Measurements from ENCODE around the gene BANP. TPM values are rescaled to one million over a fixed set of nuclear protein-coding genes. Genes with fewer than 3 reads are reported as not detected.

The BANP gene
- total and polyA plus RNA-seq, 2 of the 8 experiments (the other 6 are each of a cell fraction or from before 2014, with no cell fraction given) = 25.8 to 39.8 TPM

DNA sequence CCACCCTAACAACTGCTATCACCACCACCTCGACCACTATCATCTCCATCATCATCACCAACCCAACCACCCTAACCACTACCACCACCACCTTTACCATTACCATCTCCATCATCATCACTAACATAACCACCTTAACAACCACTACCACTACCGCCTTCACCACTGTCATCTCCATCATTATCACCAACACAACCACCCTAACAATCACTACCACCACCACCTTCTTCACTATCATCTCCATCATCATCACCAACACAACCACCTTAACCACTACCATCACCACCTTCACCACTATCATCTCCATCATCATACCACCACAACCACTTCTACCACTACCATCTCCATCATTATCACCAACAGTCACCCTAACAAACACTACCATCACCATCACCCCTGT, 101.4 kb downstream of the BANP start (continued):
- TF ChIP-seq, protein P1, sequence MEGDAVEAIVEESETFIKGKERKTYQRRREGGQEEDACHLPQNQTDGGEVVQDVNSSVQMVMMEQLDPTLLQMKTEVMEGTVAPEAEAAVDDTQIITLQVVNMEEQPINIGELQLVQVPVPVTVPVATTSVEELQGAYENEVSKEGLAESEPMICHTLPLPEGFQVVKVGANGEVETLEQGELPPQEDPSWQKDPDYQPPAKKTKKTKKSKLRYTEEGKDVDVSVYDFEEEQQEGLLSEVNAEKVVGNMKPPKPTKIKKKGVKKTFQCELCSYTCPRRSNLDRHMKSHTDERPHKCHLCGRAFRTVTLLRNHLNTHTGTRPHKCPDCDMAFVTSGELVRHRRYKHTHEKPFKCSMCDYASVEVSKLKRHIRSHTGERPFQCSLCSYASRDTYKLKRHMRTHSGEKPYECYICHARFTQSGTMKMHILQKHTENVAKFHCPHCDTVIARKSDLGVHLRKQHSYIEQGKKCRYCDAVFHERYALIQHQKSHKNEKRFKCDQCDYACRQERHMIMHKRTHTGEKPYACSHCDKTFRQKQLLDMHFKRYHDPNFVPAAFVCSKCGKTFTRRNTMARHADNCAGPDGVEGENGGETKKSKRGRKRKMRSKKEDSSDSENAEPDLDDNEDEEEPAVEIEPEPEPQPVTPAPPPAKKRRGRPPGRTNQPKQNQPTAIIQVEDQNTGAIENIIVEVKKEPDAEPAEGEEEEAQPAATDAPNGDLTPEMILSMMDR (IDR thresholded peaks at IDR 0.05; ENCODE audit: control extremely low read depth in 1 of 3, insufficient read depth in 1 of 3, low read depth in 1 of 3, low read length in 3 of 3) = no peak
- TF ChIP-seq BCL11A (IDR thresholded peaks at IDR 0.05; ENCODE audit: low read depth in 2 of 2, low read length in 2 of 2) (no peak), CTBP2 (IDR thresholded peaks at IDR 0.05; ENCODE audit: borderline replicate concordance, insufficient read depth, insufficient read length, low read length) (no peak), RBBP5 (IDR thresholded peaks at IDR 0.05; ENCODE audit: borderline replicate concordance, low read depth, low read length) (no peak), EP300 (IDR thresholded peaks at IDR 0.05; ENCODE audit: borderline replicate concordance in 1 of 2, low read depth in 2 of 2, low read length in 2 of 2) (no peak), RFX5 (IDR thresholded peaks at IDR 0.05; ENCODE audit: borderline replicate concordance, low read depth, low read length) (no peak), RXRA (IDR thresholded peaks at IDR 0.05; ENCODE audit: insufficient read depth, low read depth, low read length) (no peak)
- TF ChIP-seq, protein P2, sequence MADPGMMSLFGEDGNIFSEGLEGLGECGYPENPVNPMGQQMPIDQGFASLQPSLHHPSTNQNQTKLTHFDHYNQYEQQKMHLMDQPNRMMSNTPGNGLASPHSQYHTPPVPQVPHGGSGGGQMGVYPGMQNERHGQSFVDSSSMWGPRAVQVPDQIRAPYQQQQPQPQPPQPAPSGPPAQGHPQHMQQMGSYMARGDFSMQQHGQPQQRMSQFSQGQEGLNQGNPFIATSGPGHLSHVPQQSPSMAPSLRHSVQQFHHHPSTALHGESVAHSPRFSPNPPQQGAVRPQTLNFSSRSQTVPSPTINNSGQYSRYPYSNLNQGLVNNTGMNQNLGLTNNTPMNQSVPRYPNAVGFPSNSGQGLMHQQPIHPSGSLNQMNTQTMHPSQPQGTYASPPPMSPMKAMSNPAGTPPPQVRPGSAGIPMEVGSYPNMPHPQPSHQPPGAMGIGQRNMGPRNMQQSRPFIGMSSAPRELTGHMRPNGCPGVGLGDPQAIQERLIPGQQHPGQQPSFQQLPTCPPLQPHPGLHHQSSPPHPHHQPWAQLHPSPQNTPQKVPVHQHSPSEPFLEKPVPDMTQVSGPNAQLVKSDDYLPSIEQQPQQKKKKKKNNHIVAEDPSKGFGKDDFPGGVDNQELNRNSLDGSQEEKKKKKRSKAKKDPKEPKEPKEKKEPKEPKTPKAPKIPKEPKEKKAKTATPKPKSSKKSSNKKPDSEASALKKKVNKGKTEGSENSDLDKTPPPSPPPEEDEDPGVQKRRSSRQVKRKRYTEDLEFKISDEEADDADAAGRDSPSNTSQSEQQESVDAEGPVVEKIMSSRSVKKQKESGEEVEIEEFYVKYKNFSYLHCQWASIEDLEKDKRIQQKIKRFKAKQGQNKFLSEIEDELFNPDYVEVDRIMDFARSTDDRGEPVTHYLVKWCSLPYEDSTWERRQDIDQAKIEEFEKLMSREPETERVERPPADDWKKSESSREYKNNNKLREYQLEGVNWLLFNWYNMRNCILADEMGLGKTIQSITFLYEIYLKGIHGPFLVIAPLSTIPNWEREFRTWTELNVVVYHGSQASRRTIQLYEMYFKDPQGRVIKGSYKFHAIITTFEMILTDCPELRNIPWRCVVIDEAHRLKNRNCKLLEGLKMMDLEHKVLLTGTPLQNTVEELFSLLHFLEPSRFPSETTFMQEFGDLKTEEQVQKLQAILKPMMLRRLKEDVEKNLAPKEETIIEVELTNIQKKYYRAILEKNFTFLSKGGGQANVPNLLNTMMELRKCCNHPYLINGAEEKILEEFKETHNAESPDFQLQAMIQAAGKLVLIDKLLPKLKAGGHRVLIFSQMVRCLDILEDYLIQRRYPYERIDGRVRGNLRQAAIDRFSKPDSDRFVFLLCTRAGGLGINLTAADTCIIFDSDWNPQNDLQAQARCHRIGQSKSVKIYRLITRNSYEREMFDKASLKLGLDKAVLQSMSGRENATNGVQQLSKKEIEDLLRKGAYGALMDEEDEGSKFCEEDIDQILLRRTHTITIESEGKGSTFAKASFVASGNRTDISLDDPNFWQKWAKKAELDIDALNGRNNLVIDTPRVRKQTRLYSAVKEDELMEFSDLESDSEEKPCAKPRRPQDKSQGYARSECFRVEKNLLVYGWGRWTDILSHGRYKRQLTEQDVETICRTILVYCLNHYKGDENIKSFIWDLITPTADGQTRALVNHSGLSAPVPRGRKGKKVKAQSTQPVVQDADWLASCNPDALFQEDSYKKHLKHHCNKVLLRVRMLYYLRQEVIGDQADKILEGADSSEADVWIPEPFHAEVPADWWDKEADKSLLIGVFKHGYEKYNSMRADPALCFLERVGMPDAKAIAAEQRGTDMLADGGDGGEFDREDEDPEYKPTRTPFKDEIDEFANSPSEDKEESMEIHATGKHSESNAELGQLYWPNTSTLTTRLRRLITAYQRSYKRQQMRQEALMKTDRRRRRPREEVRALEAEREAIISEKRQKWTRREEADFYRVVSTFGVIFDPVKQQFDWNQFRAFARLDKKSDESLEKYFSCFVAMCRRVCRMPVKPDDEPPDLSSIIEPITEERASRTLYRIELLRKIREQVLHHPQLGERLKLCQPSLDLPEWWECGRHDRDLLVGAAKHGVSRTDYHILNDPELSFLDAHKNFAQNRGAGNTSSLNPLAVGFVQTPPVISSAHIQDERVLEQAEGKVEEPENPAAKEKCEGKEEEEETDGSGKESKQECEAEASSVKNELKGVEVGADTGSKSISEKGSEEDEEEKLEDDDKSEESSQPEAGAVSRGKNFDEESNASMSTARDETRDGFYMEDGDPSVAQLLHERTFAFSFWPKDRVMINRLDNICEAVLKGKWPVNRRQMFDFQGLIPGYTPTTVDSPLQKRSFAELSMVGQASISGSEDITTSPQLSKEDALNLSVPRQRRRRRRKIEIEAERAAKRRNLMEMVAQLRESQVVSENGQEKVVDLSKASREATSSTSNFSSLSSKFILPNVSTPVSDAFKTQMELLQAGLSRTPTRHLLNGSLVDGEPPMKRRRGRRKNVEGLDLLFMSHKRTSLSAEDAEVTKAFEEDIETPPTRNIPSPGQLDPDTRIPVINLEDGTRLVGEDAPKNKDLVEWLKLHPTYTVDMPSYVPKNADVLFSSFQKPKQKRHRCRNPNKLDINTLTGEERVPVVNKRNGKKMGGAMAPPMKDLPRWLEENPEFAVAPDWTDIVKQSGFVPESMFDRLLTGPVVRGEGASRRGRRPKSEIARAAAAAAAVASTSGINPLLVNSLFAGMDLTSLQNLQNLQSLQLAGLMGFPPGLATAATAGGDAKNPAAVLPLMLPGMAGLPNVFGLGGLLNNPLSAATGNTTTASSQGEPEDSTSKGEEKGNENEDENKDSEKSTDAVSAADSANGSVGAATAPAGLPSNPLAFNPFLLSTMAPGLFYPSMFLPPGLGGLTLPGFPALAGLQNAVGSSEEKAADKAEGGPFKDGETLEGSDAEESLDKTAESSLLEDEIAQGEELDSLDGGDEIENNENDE (IDR thresholded peaks at IDR 0.05; ENCODE audit: insufficient replicate concordance, low read length) = no peak
